ENCODE data around the gene TMEM208. TPM values are rescaled to one million over a fixed set of nuclear protein-coding genes. Genes with fewer than 3 reads are reported as not detected.

Gene TMEM208
- total and polyA plus RNA-seq, 2 of the 13 experiments (the other 11 are each of a cell fraction or from before 2014, with no cell fraction given): 58.8 to 72.9 TPM

DNA sequence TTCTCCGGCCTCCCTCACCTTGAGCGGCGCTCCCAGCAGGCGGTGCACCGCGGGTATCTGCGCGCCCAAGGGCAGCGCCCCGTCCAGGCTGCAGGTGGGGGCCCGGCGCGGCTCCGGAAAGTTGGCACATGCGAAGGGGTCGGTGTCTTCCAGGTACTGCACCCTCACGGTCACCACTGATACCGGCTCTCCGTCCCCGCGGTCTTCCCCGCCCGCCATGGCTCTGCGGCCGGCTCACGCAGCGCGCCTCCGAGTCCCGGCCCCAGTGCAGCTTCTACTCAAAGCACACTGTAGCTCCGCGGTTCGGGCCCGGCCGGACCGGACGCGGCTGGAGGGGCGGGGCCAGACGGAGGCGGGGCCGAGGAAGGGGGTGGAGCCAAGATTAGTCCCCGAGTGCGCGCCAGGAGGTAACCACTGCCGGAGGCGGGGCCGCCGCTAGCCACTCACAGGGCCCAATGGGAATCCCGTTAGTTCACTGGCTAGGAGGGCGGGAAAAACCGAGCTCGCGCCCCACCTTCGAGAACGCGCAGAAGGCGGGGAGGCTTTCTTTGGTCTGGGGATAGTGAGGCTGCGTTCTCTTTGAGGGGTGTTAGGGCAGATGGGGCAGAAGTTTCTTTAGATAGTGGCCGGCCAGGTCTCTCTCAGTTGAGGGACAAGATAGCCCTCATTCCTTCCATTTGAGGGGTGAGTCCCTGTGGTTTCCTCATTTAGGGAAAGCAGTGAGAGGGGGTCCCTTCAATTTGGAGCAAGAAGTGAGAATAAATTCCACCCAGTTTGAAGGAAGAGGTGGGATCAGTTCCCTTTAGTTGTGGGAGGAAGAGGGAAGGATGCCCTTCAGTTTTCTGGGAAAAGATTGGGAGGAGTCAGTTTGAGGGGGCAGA, 20.5 kb downstream of the TMEM208 start, which contains the start of gene FHOD1 (continued):
- TF ChIP-seq, protein P1, sequence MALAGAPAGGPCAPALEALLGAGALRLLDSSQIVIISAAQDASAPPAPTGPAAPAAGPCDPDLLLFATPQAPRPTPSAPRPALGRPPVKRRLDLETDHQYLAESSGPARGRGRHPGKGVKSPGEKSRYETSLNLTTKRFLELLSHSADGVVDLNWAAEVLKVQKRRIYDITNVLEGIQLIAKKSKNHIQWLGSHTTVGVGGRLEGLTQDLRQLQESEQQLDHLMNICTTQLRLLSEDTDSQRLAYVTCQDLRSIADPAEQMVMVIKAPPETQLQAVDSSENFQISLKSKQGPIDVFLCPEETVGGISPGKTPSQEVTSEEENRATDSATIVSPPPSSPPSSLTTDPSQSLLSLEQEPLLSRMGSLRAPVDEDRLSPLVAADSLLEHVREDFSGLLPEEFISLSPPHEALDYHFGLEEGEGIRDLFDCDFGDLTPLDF (CRISPR knock-in tag; IDR thresholded peaks at IDR 0.05): peak; percentile 90
- TF ChIP-seq ZNF878 (CRISPR knock-in tag; IDR thresholded peaks at IDR 0.05): 0 out of 2 replicates have a peak, but pooled peaks have one; percentile 58
- 0 out of 2 replicates have a peak, but pooled peaks have one; percentile 7 for TF ChIP-seq ZNF296 (CRISPR knock-in tag; conservative IDR thresholded peaks at IDR 0.05)
- TF ChIP-seq, protein P2, sequence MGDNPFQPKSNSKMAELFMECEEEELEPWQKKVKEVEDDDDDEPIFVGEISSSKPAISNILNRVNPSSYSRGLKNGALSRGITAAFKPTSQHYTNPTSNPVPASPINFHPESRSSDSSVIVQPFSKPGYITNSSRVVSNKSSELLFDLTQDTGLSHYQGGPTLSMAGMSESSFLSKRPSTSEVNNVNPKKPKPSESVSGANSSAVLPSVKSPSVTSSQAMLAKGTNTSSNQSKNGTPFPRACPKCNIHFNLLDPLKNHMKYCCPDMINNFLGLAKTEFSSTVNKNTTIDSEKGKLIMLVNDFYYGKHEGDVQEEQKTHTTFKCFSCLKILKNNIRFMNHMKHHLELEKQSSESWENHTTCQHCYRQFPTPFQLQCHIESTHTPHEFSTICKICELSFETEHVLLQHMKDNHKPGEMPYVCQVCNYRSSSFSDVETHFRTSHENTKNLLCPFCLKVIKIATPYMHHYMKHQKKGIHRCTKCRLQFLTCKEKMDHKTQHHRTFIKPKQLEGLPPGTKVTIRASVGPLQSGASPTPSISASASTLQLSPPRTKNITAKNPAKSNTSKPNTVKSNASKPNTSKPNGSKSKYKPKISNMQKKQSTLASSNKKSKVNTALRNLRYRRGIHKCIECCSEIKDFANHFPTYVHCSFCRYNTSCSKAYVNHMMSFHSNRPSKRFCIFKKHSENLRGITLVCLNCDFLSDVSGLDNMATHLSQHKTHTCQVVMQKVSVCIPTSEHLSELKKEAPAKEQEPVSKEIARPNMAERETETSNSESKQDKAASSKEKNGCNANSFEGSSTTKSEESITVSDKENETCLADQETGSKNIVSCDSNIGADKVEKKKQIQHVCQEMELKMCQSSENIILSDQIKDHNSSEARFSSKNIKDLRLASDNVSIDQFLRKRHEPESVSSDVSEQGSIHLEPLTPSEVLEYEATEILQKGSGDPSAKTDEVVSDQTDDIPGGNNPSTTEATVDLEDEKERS (CRISPR knock-in tag; IDR thresholded peaks at IDR 0.05): 0 out of 2 replicates have a peak, but pooled peaks have one; percentile 34
- TF ChIP-seq KLF9 (CRISPR knock-in tag; IDR thresholded peaks at IDR 0.05; ENCODE audit: low read depth): peak; percentile 90; the same call in 1 of the 2 replicates
- TF ChIP-seq, protein P3, sequence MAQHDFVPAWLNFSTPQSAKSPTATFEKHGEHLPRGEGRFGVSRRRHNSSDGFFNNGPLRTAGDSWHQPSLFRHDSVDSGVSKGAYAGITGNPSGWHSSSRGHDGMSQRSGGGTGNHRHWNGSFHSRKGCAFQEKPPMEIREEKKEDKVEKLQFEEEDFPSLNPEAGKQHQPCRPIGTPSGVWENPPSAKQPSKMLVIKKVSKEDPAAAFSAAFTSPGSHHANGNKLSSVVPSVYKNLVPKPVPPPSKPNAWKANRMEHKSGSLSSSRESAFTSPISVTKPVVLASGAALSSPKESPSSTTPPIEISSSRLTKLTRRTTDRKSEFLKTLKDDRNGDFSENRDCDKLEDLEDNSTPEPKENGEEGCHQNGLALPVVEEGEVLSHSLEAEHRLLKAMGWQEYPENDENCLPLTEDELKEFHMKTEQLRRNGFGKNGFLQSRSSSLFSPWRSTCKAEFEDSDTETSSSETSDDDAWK (CRISPR knock-in tag; IDR thresholded peaks at IDR 0.05): no peak
- 0 out of 2 replicates have a peak, but pooled peaks have one; percentile 13 for TF ChIP-seq ZNF512B (CRISPR knock-in tag; IDR thresholded peaks at IDR 0.05; ENCODE audit: borderline replicate concordance)
- TF ChIP-seq ATRX (CRISPR knock-in tag; IDR thresholded peaks at IDR 0.05; ENCODE audit: borderline replicate concordance): no peak
- peak; percentile 90 for TF ChIP-seq ZNF547 (CRISPR knock-in tag; IDR thresholded peaks at IDR 0.05)
- peak; percentile 81; the same call in 1 of the 2 replicates for TF ChIP-seq ZNF563 (CRISPR knock-in tag; IDR thresholded peaks at IDR 0.05)
- TF ChIP-seq SKIL (CRISPR knock-in tag; IDR thresholded peaks at IDR 0.05; ENCODE audit: borderline replicate concordance): peak; percentile 52; the same call in 1 of the 2 replicates
- TF ChIP-seq GPN1 (CRISPR knock-in tag; IDR thresholded peaks at IDR 0.05; ENCODE audit: borderline replicate concordance): 0 out of 2 replicates have a peak, but pooled peaks have one; percentile 57
- TF ChIP-seq ZBTB34 (CRISPR knock-in tag; IDR thresholded peaks at IDR 0.05): peak; percentile 58; the same call in 1 of the 2 replicates
- TF ChIP-seq SP2 (CRISPR knock-in tag; IDR thresholded peaks at IDR 0.05): peak; percentile 69

Data from HepG2 (cell line).